GM12864 (cell line): ENCODE results near the gene TRIM41.

Source experiments
- DNase-seq: peaks from one replicate; pipeline ENCODE4 v3.0.0-alpha.2; 2011; ENCODE audit warnings: low read depth
- H3K4me3 ChIP-seq: 2 replicates; pipeline ENCODE4 v1.5.1; 2011; ENCODE audit warnings: mild to moderate bottlenecking, low read depth, low read length, control low read depth
- TF ChIP-seq, protein P1 (sequence below): IDR thresholded peaks from 2 replicates; pipeline ENCODE4 v1.5.1; 2011; ENCODE audit warnings: low read depth, mild to moderate bottlenecking, moderate library complexity, low read length, control low read depth, inconsistent platforms; ENCODE audit errors: missing control alignments

Gene TRIM41

DNA sequence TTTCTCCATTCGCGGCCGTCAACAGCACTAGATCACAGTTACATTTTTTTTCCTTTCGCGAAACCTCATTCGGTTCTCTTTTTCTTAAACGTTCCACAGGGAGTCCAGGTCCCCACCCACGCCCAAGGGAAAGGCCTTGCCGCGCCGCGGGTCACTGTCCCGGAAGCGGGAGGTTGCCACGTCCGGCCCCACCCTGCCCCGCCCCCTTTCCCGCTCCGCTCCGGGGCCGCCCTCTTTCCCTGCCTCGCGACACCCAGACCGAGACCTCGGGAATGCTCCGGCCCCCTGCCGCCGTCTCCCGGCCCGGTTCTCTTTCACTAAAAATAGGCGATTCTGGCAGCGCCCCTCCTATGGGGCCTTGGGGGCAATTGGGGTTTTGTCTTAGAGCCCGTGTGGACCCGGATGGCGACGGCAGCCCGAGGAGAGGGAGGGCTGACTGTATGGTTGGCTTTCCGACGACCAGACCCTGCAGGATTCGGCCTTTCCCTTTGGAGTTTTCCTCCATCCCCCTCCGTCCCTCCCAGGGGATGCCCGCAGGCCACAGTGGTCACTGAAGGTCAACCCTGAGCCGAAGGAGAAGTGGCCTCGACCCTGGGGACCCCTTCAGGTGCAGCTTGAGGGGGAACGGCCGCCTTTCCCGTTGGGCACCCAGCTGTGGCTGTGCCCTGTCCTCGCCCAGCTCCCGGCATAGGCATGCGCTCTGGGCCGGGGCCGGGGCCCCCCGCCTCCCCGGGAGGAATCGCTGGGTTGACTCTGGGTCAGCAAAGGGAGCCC, 23.4 kb downstream of the TRIM41 start:
- peak overlapping the region; percentile 91 for H3K4me3 ChIP-seq
- DNase-seq = no peak
- TF ChIP-seq, protein P1, sequence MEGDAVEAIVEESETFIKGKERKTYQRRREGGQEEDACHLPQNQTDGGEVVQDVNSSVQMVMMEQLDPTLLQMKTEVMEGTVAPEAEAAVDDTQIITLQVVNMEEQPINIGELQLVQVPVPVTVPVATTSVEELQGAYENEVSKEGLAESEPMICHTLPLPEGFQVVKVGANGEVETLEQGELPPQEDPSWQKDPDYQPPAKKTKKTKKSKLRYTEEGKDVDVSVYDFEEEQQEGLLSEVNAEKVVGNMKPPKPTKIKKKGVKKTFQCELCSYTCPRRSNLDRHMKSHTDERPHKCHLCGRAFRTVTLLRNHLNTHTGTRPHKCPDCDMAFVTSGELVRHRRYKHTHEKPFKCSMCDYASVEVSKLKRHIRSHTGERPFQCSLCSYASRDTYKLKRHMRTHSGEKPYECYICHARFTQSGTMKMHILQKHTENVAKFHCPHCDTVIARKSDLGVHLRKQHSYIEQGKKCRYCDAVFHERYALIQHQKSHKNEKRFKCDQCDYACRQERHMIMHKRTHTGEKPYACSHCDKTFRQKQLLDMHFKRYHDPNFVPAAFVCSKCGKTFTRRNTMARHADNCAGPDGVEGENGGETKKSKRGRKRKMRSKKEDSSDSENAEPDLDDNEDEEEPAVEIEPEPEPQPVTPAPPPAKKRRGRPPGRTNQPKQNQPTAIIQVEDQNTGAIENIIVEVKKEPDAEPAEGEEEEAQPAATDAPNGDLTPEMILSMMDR = no peak

DNA sequence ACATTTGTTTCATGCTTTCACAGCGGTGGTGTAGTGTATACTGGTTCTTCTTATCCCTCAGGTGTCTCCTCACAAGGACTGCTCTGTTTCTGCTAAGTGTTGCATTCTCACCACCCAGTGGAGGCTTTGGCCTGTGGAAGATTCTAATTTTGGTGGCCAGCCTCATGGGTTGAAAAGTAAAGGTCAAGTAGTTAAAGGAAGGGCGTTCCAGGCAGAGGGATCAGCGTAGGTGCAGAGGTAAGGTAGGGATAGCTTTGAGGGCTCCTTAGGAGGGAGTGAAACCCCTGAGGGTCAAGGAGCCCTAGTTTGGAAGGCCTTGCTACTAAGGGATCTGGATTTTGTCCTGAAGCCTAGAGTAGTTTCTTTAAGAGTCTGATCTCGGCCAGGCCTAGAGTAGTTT, 25.2 kb downstream of the TRIM41 start:
- TF ChIP-seq, protein P1 = no peak
- peak overlapping the region; percentile 91 for H3K4me3 ChIP-seq
- DNase-seq = no peak

DNA sequence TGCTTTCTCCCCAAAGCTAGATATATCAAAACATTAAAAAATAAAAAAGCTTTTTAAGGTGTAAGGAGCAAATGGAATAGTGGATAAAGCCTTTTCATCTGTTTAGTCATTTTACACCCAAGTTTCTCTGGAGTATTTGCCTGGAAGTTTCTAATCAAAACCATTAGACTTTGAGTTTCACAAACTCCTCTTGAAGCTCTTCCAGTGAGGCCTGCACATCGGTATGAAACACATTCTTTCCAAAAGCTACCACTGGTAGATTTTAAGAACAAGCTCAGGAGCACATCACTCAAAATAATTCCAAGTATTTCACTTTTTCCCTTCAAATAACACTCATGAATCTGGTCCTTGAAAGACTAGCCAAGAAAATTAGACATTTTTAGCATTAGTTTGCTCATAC, 32.2 kb downstream of the TRIM41 start:
- no peak overlapping the region for H3K4me3 ChIP-seq
- no peak for DNase-seq
- TF ChIP-seq, protein P1 = no peak

DNA sequence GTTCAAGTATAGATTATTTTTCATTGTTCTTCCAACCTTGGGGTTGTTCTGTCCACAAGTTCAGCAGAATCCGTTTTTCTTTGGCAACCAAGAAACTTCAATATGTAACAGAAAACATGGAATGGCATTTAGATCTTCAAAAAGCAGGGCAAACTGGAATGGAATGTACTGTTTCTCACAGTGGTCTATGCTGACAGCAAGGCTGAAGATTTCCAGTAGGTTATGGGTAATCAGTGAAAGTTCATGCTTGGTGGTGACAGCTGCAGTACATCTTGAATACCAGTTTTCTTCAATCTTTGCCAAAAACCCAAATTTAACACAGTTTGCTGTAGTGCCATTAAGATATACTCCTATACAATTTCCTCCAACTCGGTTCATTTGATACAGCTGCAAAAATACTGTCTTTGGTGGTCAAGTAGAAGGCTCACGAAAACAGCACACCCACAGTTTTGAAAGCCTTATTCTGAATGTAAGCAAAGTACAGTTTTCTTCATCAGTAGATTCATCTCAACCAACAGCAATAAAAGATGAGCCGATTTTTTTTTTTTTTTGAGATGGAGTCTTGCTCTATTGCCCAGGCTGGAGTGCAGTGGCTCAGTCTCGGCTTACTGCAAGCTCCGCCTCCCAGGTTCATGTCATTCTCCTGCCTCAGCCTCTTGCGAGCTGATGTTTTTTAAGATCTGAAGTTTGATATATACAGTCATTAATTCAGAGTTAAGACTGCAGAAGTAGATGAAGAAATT, 32.9 kb downstream of the TRIM41 start:
- H3K4me3 ChIP-seq = no peak overlapping the region
- TF ChIP-seq, protein P1 = no peak
- no peak for DNase-seq

DNA sequence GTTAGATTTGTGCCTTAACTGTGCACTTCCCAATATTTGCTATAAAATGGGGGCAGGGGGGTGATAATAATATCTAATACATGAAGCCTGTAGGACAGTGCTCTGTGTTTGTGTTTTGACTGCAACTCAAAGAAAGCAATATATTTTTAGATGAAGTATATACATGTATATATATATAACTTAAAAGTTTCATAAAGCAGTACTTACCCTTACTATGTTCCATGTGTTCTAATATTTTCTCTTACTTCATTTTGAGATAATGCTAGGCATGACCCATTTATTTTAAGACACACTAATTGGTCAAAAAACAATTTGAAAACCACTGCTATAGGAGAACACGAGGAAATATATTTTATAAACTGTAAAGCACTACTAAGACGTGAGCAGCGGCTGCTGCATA, 35.5 kb downstream of the TRIM41 start:
- H3K4me3 ChIP-seq = peak overlapping the region; percentile 79
- no peak for DNase-seq
- TF ChIP-seq, protein P1 = no peak

DNA sequence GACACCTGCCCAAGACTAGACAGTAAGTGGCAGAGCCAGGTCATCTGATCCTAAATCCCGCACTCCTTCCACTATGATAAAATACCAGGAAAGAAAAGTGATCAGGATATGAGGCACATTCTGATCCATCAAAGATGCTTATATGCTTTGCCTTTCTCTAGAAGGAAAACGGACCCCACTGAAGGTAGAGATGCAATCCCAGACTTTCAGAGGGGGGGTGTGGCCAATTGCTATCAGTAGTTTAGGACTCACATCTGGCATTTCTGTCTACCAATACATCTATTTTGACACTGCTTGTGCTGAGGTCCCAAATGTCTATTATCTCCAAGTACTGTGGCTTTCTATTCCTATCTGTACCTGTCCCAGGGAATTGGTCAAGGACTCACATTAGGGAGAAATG, 36.2 kb downstream of the TRIM41 start:
- TF ChIP-seq, protein P1 = no peak
- DNase-seq = no peak
- peak overlapping the region; percentile 79 for H3K4me3 ChIP-seq
